ENCODE measurements around the gene HMGB2. TPM values are rescaled to one million over a fixed set of nuclear protein-coding genes. Genes with fewer than 3 reads are reported as not detected.

The HMGB2 gene
- total RNA-seq, 2 donors from 2014 or later, result 131 to 139 TPM

- Mint-ChIP-seq H3K27ac (no peak overlapping the region), H3K4me3 (no peak overlapping the region), H3K4me1 (peaks cover 14% of the 10 kb centered on the region), H3K36me3 (ENCODE audit: low read depth) (no peaks in the 10 kb centered on the region), H3K27me3 (peaks cover 4% of the 10 kb centered on the region)
- no peak for DNase-seq
- H3K9me3 ChIP-seq (ENCODE audit: control insufficient read depth, low read length, poor library complexity, severe bottlenecking), result no peaks in the 10 kb centered on the region
- ATAC-seq, result no peak
These were observed 28.5 kb upstream of the HMGB2 start for GRCh38 chr4:173362666-173363065.

GRCh38 chr4:173360587-173361221 lies 26.5 kb upstream of the HMGB2 start:
- Mint-ChIP-seq H3K4me3 (no peak overlapping the region), H3K4me1 (peaks cover 8% of the 10 kb centered on the region), H3K36me3 (ENCODE audit: low read depth) (no peaks in the 10 kb centered on the region), H3K27me3 (peaks cover 4% of the 10 kb centered on the region), H3K27ac (no peak overlapping the region)
- H3K9me3 ChIP-seq (ENCODE audit: control insufficient read depth, low read length, poor library complexity, severe bottlenecking), result no peaks in the 10 kb centered on the region
- DNase-seq (no peak), ATAC-seq (no peak)

- Mint-ChIP-seq H3K4me3 (no peak overlapping the region), H3K4me1 (peaks cover 2% of the 10 kb centered on the region), H3K27ac (no peak overlapping the region), H3K27me3 (peaks cover 11% of the 10 kb centered on the region), H3K36me3 (ENCODE audit: low read depth) (no peaks in the 10 kb centered on the region)
- no peaks in the 10 kb centered on the region for H3K9me3 ChIP-seq (ENCODE audit: control insufficient read depth, low read length, poor library complexity, severe bottlenecking)
- no peak for DNase-seq
- ATAC-seq, result no peak
These were observed 23.8 kb upstream of the HMGB2 start for GRCh38 chr4:173357939-173358338.

GRCh38 chr4:173347467-173347866 lies 13.3 kb upstream of the HMGB2 start:
- Mint-ChIP-seq H3K27me3 (peaks cover 10% of the 10 kb centered on the region), H3K27ac (no peak overlapping the region), H3K4me1 (no peaks in the 10 kb centered on the region), H3K36me3 (ENCODE audit: low read depth) (peaks cover 2% of the 10 kb centered on the region), H3K4me3 (no peak overlapping the region)
- DNase-seq (no peak), ATAC-seq (no peak)
- H3K9me3 ChIP-seq (ENCODE audit: control insufficient read depth, low read length, poor library complexity, severe bottlenecking), result no peaks in the 10 kb centered on the region

- Mint-ChIP-seq H3K27ac (no peak overlapping the region), H3K4me1 (no peaks in the 10 kb centered on the region), H3K36me3 (ENCODE audit: low read depth) (peaks cover 2% of the 10 kb centered on the region), H3K27me3 (peaks cover 10% of the 10 kb centered on the region), H3K4me3 (no peak overlapping the region)
- no peaks in the 10 kb centered on the region for H3K9me3 ChIP-seq (ENCODE audit: control insufficient read depth, low read length, poor library complexity, severe bottlenecking)
- ATAC-seq, result no peak
- no peak for DNase-seq
These were observed 11.9 kb upstream of the HMGB2 start for GRCh38 chr4:173346074-173346473.

- ATAC-seq, result no peak
- Mint-ChIP-seq H3K4me1 (no peaks in the 10 kb centered on the region), H3K27ac (no peak overlapping the region), H3K27me3 (peaks cover 10% of the 10 kb centered on the region), H3K4me3 (no peak overlapping the region), H3K36me3 (ENCODE audit: low read depth) (peaks cover 2% of the 10 kb centered on the region)
- no peak for DNase-seq
- no peaks in the 10 kb centered on the region for H3K9me3 ChIP-seq (ENCODE audit: control insufficient read depth, low read length, poor library complexity, severe bottlenecking)
These were observed 11.5 kb upstream of the HMGB2 start for GRCh38 chr4:173345648-173346047.

- no peak for ATAC-seq
- no peaks in the 10 kb centered on the region for H3K9me3 ChIP-seq (ENCODE audit: control insufficient read depth, low read length, poor library complexity, severe bottlenecking)
- Mint-ChIP-seq H3K36me3 (ENCODE audit: low read depth) (peaks cover 2% of the 10 kb centered on the region), H3K4me3 (no peak overlapping the region), H3K4me1 (no peaks in the 10 kb centered on the region), H3K27ac (no peak overlapping the region), H3K27me3 (peaks cover 10% of the 10 kb centered on the region)
- DNase-seq, result no peak
These were observed 9.8 kb upstream of the HMGB2 start for GRCh38 chr4:173343832-173344397.

- Mint-ChIP-seq H3K4me1 (peaks cover 20% of the 10 kb centered on the region), H3K4me3 (no peak overlapping the region), H3K36me3 (ENCODE audit: low read depth) (peaks cover 3% of the 10 kb centered on the region), H3K27ac (no peak overlapping the region), H3K27me3 (peaks cover 12% of the 10 kb centered on the region)
- ATAC-seq (no peak), DNase-seq (no peak)
- H3K9me3 ChIP-seq (ENCODE audit: control insufficient read depth, low read length, poor library complexity, severe bottlenecking), result no peaks in the 10 kb centered on the region
These were observed 3.3 kb upstream of the HMGB2 start for GRCh38 chr4:173337463-173337862.

GRCh38 chr4:173334891-173335752 lies 964 bp upstream of the HMGB2 start:
- Mint-ChIP-seq H3K4me1 (peaks cover 31% of the 10 kb centered on the region), H3K36me3 (ENCODE audit: low read depth) (peaks cover 7% of the 10 kb centered on the region), H3K27ac (peak overlapping the region; percentile 97), H3K4me3 (peak overlapping the region; percentile 100), H3K27me3 (peaks cover 12% of the 10 kb centered on the region)
- H3K9me3 ChIP-seq (ENCODE audit: control insufficient read depth, low read length, poor library complexity, severe bottlenecking), result no peaks in the 10 kb centered on the region
- DNase-seq (peak in 2 of 3 donors; percentile 27 to 36), ATAC-seq (peak; percentile 32)

GRCh38 chr4:173333658-173334084 lies 487 bp downstream of the HMGB2 start:
- no peaks in the 10 kb centered on the region for H3K9me3 ChIP-seq (ENCODE audit: control insufficient read depth, low read length, poor library complexity, severe bottlenecking)
- H3K27me3 Mint-ChIP-seq, result peaks cover 12% of the 10 kb centered on the region
- ATAC-seq, result peak; percentile 1
- H3K27ac Mint-ChIP-seq, result peak overlapping the region; percentile 97
- peaks cover 31% of the 10 kb centered on the region for H3K4me1 Mint-ChIP-seq
- H3K4me3 Mint-ChIP-seq, result peak overlapping the region; percentile 100
- peak in 2 of 3 donors; percentile 45 to 52 for DNase-seq
- peaks cover 7% of the 10 kb centered on the region for H3K36me3 Mint-ChIP-seq (ENCODE audit: low read depth)

- DNase-seq (no peak), ATAC-seq (no peak)
- H3K36me3 Mint-ChIP-seq (ENCODE audit: low read depth), result peaks cover 7% of the 10 kb centered on the region
- peak overlapping the region; percentile 97 for H3K27ac Mint-ChIP-seq
- peaks cover 31% of the 10 kb centered on the region for H3K4me1 Mint-ChIP-seq
- H3K9me3 ChIP-seq (ENCODE audit: control insufficient read depth, low read length, poor library complexity, severe bottlenecking), result no peaks in the 10 kb centered on the region
- H3K4me3 Mint-ChIP-seq, result peak overlapping the region; percentile 100
- peaks cover 12% of the 10 kb centered on the region for H3K27me3 Mint-ChIP-seq
These were observed 1.0 kb downstream of the HMGB2 start for GRCh38 chr4:173332963-173333657.

- Mint-ChIP-seq H3K36me3 (ENCODE audit: low read depth) (peaks cover 7% of the 10 kb centered on the region), H3K4me1 (peaks cover 31% of the 10 kb centered on the region), H3K27me3 (peaks cover 7% of the 10 kb centered on the region), H3K27ac (peak overlapping the region; percentile 97), H3K4me3 (peak overlapping the region; percentile 100)
- no peak for DNase-seq
- no peaks in the 10 kb centered on the region for H3K9me3 ChIP-seq (ENCODE audit: control insufficient read depth, low read length, poor library complexity, severe bottlenecking)
- no peak for ATAC-seq
These were observed 2.1 kb downstream of the HMGB2 start for GRCh38 chr4:173332021-173332487.

- H3K27ac Mint-ChIP-seq, result no peak overlapping the region
- no peak for ATAC-seq
- no peaks in the 10 kb centered on the region for H3K9me3 ChIP-seq (ENCODE audit: control insufficient read depth, low read length, poor library complexity, severe bottlenecking)
- no peaks in the 10 kb centered on the region for H3K27me3 Mint-ChIP-seq
- H3K4me3 Mint-ChIP-seq, result no peak overlapping the region
- peaks cover 30% of the 10 kb centered on the region for H3K4me1 Mint-ChIP-seq
- H3K36me3 Mint-ChIP-seq (ENCODE audit: low read depth), result peaks cover 7% of the 10 kb centered on the region
- DNase-seq, result no peak
These were observed 3.6 kb downstream of the HMGB2 start for GRCh38 chr4:173330590-173330989.

All from T-helper 17 cell (primary cell).